AG10803 (cell line): ENCODE measurements around the gene CENPK.

ENCODE experiments used
- DNase-seq: peaks from one replicate; pipeline ENCODE4 v3.0.0; 2010; ENCODE audit warnings: low read depth
- H3K4me3 ChIP-seq: 2 replicates; pipeline ENCODE4 v1.5.1; 2011; ENCODE audit warnings: mild to moderate bottlenecking, low read length, control low read depth
- TF ChIP-seq, protein P1 (sequence below): conservative IDR thresholded peaks from 2 replicates; pipeline ENCODE4 v1.5.1; 2011; ENCODE audit warnings: mild to moderate bottlenecking, low read length, control low read depth, inconsistent platforms

Gene CENPK

DNA sequence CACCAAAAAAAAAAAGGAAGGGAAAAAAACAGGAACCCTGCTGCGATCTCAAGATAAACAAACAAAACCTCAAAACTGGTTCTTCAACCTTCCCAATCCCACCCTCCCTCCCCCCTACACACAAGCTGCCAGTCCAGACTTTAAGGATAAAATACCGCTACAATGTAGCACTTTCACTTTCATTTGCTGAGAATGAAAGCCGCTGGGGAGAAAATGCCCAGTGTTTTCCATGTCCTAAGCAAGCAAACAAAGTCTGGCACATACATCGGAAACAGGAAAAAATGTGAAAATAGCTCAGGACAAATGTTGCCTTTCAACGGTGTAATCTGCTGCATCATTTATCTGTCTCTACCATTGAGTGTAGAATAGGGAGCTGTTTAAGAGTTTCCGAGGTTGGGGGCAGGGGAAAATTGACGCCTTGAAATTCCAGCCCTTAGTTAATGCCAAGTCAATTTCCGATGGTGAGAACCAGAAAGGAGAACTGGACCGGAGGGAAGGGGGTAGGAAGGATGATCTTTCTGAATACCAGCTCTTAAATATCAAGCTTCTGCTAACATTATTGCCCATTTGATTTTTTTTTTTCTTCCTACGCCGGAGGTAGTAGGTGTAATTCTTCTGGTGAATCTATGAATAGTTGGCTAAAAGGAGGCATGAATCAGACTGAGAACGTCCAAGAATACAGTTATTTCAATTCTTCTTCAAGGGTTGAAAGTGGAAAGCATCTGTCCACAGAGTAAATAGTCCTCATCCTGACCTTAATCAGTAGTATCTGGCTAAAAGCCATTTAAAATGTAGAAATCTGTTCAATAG lies 80.0 kb downstream of the CENPK start:
- peak overlapping the region; percentile 79 for H3K4me3 ChIP-seq
- DNase-seq, result peak; percentile 67
- TF ChIP-seq, protein P1, sequence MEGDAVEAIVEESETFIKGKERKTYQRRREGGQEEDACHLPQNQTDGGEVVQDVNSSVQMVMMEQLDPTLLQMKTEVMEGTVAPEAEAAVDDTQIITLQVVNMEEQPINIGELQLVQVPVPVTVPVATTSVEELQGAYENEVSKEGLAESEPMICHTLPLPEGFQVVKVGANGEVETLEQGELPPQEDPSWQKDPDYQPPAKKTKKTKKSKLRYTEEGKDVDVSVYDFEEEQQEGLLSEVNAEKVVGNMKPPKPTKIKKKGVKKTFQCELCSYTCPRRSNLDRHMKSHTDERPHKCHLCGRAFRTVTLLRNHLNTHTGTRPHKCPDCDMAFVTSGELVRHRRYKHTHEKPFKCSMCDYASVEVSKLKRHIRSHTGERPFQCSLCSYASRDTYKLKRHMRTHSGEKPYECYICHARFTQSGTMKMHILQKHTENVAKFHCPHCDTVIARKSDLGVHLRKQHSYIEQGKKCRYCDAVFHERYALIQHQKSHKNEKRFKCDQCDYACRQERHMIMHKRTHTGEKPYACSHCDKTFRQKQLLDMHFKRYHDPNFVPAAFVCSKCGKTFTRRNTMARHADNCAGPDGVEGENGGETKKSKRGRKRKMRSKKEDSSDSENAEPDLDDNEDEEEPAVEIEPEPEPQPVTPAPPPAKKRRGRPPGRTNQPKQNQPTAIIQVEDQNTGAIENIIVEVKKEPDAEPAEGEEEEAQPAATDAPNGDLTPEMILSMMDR, result no peak

DNA sequence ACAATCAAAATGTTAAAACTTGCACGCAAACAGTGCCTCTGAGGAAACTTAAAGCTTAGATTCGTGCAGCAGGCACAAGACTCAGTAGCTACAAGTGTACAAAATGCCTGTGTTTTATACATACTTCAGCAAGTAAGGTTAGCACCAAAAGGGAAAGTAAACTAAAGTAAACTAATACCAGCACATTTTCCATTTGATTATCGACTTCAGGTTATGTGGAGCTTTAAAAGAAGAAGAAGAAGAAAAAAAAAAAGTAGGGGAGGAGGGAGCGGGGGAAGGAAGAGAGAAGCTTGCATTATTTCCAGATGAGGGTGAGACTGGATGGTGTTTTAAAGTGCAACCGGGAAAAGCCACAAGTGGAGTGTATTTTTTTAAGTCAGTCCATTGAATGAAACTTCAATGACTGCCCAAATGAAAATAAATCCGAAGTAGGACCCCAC lies 80.7 kb downstream of the CENPK start:
- DNase-seq, result peak; percentile 65
- TF ChIP-seq, protein P1, result no peak
- peak overlapping the region; percentile 79 for H3K4me3 ChIP-seq

DNA sequence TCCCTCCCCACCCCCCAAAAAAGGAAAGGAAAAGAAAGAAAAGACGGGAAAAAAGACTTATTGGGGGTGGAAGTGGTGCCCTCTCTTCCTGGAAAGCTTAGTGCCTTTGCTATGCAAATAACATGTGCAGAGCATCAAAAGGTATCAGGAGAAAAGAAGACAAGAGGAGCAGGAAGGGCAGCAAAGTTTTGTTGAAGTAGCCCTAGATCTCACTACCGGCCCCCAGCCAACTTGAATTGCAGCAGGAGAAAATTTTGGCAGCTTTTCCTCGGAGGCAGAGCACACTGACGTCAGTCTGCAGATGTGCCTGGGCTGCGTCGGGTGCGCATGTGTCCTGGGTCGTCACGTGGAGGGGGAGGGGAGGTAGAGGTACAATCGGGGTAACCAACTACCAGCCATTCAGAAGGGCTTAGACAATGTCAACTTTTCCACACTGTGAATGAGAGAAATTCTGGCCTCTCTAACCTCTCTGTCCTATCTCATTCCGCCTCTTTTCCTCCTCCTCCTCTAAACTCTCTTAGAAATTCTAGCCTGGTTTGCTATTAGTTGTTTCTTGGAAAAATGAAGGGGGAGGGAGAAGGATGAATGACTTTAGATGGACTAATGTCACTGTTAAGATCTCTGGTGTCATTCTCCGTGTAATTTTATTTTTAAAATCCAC lies 81.2 kb downstream of the CENPK start, which contains the start of gene ADAMTS6:
Gene ADAMTS6 (minus strand): TSS at position 286 of the 661 bp plus-strand sequence. CDS start 8,247 bp downstream, outside the sequence.
- peak; percentile 98 for DNase-seq
- TF ChIP-seq, protein P1, result no peak
- H3K4me3 ChIP-seq, result peak within 1 kb of the TSS; percentile 79

DNA sequence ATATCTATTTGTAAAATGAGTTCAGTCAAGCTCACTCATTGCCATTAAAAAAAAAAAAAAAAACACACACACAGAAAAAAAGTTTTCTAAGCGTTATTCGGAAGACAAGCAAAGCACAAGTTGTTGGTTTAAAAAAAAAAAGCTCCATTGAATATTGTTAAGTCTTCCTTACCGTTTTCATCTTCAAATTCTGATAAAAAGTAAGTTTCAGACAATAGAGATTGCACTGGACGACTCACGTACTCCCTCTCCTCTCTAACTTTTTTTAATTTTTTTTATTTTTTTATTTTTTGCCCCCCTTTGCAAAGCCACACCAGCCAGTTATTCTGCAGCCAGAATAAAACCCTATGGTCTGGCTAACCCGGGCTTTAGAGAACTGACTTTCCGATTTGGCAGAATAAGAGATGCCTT lies 81.8 kb downstream of the CENPK start:
- DNase-seq, result no peak
- H3K4me3 ChIP-seq, result peak overlapping the region; percentile 79
- TF ChIP-seq, protein P1, result no peak

DNA sequence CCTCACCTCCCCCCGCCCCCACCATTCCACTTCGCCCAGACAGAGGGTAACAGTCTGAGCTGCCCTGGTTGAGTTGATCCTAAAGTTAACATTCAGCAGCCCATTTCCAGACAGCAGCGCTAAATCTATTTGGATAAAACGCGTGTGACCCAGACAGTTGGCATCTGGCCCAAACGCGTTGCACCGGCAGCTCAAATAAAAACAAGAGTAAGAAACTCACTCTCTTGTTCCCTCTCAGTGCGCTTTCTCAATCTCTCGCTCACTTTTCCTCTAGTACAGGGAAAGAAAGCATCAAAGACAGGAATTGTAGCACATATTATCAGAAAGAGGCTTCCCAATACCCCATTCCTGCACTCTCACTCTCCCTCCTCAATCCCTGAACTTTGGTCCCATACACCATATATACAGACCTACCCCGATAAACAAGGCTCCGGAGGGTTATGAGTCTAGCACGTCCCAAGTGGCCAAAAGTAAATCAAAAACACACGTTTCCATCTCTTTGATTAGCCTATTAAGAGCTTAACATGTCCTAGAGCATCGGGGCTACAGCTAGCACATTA lies 82.6 kb downstream of the CENPK start:
- TF ChIP-seq, protein P1, result peak; percentile 6; the same call in 1 of the 2 replicates
- DNase-seq, result peak; percentile 88
- H3K4me3 ChIP-seq, result peak overlapping the region; percentile 79

DNA sequence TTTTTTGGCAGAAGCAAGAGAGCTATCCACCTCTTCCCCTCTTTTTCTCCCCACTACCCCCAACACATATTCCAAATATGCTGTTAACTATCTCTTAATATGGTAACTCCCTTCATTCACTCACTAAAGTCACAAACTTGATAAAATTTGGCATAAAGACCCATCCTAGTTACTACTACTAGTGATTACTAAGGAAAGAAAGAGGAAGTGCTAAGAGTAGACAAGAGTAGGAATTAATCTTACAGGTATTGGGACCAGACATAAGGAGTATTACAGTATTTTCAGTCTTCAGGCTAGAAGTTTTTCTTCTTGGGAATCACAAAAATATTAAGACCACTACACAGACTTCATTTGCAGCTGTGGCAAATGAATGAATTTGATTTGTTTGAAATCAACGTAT lies 83.4 kb downstream of the CENPK start:
- peak overlapping the region; percentile 79 for H3K4me3 ChIP-seq
- no peak for DNase-seq
- TF ChIP-seq, protein P1, result no peak
